ENCODE data around the gene ADAM8.

ADAM8 gene

DNA sequence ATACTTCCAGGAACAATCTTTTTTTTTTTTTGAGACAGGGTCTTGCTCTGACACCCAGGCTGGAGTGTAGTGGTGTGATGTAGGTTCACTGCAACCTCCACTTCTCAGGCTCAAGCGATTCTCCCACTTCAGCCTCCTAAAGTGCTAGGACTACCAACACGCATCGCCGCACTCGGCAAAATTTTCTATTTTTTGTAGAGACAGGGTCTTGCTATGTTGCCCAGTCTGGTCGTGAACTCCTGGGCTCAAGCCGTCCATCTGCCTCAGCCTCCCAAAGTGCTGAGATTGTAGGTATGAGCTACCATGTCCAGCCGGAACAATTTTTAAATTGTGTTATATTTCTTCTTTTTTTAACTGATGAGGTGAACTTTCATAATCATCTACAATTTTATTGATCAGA, 34.1 kb upstream of the ADAM8 start:
- DNase-seq (ENCODE audit: low read depth in 1 of 2, low spot score in 1 of 2): no peak
- H3K27me3 ChIP-seq (ENCODE audit: insufficient read depth, poor library complexity, severe bottlenecking): no peaks in the 10 kb centered on the region
- H3K4me3 ChIP-seq (replicated peaks; ENCODE audit: insufficient read depth, low read length): no peak overlapping the region
- no peak overlapping the region for H3K27ac ChIP-seq (replicated peaks)
- no peak for TF ChIP-seq SPI1 (IDR thresholded peaks at IDR 0.05; ENCODE audit: borderline replicate concordance, low read depth)
- TF ChIP-seq, protein P1, sequence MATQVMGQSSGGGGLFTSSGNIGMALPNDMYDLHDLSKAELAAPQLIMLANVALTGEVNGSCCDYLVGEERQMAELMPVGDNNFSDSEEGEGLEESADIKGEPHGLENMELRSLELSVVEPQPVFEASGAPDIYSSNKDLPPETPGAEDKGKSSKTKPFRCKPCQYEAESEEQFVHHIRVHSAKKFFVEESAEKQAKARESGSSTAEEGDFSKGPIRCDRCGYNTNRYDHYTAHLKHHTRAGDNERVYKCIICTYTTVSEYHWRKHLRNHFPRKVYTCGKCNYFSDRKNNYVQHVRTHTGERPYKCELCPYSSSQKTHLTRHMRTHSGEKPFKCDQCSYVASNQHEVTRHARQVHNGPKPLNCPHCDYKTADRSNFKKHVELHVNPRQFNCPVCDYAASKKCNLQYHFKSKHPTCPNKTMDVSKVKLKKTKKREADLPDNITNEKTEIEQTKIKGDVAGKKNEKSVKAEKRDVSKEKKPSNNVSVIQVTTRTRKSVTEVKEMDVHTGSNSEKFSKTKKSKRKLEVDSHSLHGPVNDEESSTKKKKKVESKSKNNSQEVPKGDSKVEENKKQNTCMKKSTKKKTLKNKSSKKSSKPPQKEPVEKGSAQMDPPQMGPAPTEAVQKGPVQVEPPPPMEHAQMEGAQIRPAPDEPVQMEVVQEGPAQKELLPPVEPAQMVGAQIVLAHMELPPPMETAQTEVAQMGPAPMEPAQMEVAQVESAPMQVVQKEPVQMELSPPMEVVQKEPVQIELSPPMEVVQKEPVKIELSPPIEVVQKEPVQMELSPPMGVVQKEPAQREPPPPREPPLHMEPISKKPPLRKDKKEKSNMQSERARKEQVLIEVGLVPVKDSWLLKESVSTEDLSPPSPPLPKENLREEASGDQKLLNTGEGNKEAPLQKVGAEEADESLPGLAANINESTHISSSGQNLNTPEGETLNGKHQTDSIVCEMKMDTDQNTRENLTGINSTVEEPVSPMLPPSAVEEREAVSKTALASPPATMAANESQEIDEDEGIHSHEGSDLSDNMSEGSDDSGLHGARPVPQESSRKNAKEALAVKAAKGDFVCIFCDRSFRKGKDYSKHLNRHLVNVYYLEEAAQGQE (IDR thresholded peaks at IDR 0.05; ENCODE audit: insufficient replicate concordance, low read depth): no peak

DNA sequence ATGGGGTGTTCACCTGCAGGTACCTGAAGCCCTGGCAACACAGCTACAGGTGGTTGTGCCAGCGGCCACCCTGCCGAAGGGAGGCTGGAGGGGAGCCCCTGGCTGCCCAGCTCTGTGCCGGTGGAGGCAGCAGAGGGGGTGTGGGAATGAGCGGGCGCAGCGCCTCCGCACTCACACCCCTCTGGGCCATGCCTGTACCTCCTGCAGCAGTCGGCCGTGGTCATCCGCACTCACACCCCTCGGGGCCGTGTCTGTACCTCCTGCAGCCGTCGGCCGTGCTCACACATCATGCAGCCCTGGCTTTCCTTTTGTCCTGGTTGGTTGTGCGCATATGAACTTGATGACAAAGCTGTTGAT, 33.7 kb upstream of the ADAM8 start:
- TF ChIP-seq, protein P1 (IDR thresholded peaks at IDR 0.05; ENCODE audit: insufficient replicate concordance, low read depth): no peak
- no peak for TF ChIP-seq POLR2AphosphoS5 (IDR thresholded peaks at IDR 0.05; ENCODE audit: low read depth)
- TF ChIP-seq, protein P2, sequence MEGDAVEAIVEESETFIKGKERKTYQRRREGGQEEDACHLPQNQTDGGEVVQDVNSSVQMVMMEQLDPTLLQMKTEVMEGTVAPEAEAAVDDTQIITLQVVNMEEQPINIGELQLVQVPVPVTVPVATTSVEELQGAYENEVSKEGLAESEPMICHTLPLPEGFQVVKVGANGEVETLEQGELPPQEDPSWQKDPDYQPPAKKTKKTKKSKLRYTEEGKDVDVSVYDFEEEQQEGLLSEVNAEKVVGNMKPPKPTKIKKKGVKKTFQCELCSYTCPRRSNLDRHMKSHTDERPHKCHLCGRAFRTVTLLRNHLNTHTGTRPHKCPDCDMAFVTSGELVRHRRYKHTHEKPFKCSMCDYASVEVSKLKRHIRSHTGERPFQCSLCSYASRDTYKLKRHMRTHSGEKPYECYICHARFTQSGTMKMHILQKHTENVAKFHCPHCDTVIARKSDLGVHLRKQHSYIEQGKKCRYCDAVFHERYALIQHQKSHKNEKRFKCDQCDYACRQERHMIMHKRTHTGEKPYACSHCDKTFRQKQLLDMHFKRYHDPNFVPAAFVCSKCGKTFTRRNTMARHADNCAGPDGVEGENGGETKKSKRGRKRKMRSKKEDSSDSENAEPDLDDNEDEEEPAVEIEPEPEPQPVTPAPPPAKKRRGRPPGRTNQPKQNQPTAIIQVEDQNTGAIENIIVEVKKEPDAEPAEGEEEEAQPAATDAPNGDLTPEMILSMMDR (IDR thresholded peaks at IDR 0.05; ENCODE audit: insufficient read depth, low read length): no peak
- TF ChIP-seq SPI1 (IDR thresholded peaks at IDR 0.05; ENCODE audit: borderline replicate concordance, low read depth): no peak
- TF ChIP-seq GABPA (IDR thresholded peaks at IDR 0.05; ENCODE audit: low read depth): no peak
- no peak for DNase-seq (ENCODE audit: low read depth in 1 of 2, low spot score in 1 of 2)
- H3K27me3 ChIP-seq (ENCODE audit: insufficient read depth, poor library complexity, severe bottlenecking): no peaks in the 10 kb centered on the region
- H3K27ac ChIP-seq (replicated peaks): peak overlapping the region; percentile 93
- peak overlapping the region; percentile 82 for H3K4me3 ChIP-seq (replicated peaks; ENCODE audit: insufficient read depth, low read length)

DNA sequence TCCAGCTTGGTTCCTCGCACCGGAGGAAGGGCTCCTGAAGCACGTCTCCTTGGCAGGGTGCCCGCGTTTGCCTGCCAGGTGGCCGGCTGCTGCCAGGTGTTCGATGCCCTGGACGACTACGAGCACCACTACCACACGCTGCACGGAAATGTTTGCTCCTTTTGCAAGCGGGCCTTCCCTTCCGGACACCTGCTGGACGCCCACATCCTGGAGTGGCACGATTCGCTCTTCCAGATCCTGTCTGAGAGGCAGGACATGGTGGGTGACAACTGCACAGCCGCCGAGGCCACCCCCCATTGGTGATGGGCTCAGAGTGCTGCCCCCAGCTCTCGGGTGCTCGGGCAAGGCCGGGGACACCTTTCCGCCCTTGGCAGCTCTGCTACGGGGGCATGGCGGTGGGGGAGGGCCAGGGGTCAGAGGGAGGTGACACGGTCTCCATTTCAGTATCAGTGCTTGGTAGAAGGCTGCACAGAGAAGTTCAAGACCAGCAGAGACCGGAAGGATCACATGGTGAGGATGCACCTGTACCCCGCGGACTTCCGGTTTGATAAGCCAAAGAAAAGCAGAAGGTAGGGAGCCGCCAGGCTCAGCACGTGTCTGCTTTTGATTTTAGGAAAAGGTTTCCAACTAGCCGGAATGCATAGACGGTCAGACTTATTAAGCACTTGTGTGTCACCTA, 33.2 kb upstream of the ADAM8 start:
- DNase-seq (ENCODE audit: low read depth in 1 of 2, low spot score in 1 of 2): peak; percentile 49 to 80
- TF ChIP-seq, protein P1 (IDR thresholded peaks at IDR 0.05; ENCODE audit: insufficient replicate concordance, low read depth): no peak
- TF ChIP-seq POLR2AphosphoS5 (IDR thresholded peaks at IDR 0.05; ENCODE audit: low read depth): peak; percentile 31; the same call in 1 of the 2 replicates
- TF ChIP-seq SPI1 (IDR thresholded peaks at IDR 0.05; ENCODE audit: borderline replicate concordance, low read depth): no peak; the same call in 1 of the 2 replicates
- peak; percentile 84 for TF ChIP-seq GABPA (IDR thresholded peaks at IDR 0.05; ENCODE audit: low read depth)
- TF ChIP-seq, protein P2 (IDR thresholded peaks at IDR 0.05; ENCODE audit: insufficient read depth, low read length): no peak
- Histone ChIP-seq H3K27me3 (ENCODE audit: insufficient read depth, poor library complexity, severe bottlenecking) (no peaks in the 10 kb centered on the region), H3K27ac (replicated peaks) (peak overlapping the region; percentile 93), H3K4me3 (replicated peaks; ENCODE audit: insufficient read depth, low read length) (peak overlapping the region; percentile 82)

Data from HL-60 (cell line).